Stomach (tissue), 9 donors: Measurements from ENCODE around the gene OR6C2. TPM values are rescaled to one million over a fixed set of nuclear protein-coding genes. Genes with fewer than 3 reads are reported as not detected.
"Not testable (repeated sequence)": the region's sequence is repeated elsewhere in the genome, so short reads cannot be mapped to it uniquely, and the experiment has no call there.

Experiments used
- DNase-seq, 2 donors: peaks; one replicate each; pipeline versions ENCODE4 v3.0.0 to v3.0.0-alpha.2; 2013 to 2019
- H3K27ac ChIP-seq, 5 donors: fragments of 200-600 bp in 4 of 5; sonication (generic) in 4 of 5; one replicate each; pipeline ENCODE4 v1.5.1; 2013 to 2019; ENCODE audit warnings: mild to moderate bottlenecking in 1 of 5, moderate library complexity in 1 of 5
- H3K27me3 ChIP-seq, 3 donors: fragments of 200-600 bp; sonication (generic); one replicate each; pipeline ENCODE4 v1.5.1; 2017 to 2019; ENCODE audit warnings: mixed run types in 1 of 3
- H3K36me3 ChIP-seq, 4 donors: fragments of 200-600 bp; sonication (generic); 1 replicate in 3 of 4; 2 replicates in 1 of 4; pipeline ENCODE4 v1.5.1; 2016 to 2019
- H3K4me1 ChIP-seq, 4 donors: fragments of 200-600 bp; sonication (generic); one replicate each; pipeline ENCODE4 v1.5.1; 2016 to 2019
- H3K4me3 ChIP-seq, 4 donors: fragments of 200-600 bp; sonication (generic) in 3 of 4; one replicate each; pipeline ENCODE4 v1.5.1; 2016 to 2019; ENCODE audit warnings: mild to moderate bottlenecking in 1 of 4
- H3K9me3 ChIP-seq, 4 donors: fragments of 200-600 bp; sonication (generic); one replicate each; pipeline ENCODE4 v1.5.1; 2016 to 2019
- EP300 ChIP-seq: sonication (generic); formaldehyde crosslinking; IDR thresholded peaks from one replicate; pipeline ENCODE4 v1.6.1; 2017; ENCODE audit warnings: antibody characterized with exemption
- POLR2A ChIP-seq, 4 donors: fragments of 450-650 bp; IDR thresholded peaks; one replicate each; pipeline ENCODE4 v1.6.1; 2016; ENCODE audit warnings: antibody characterized with exemption in 4 of 4, control low read depth in 2 of 4, mild to moderate bottlenecking in 1 of 4, moderate library complexity in 1 of 4
- POLR2AphosphoS5 ChIP-seq, 3 donors: sonication (generic); formaldehyde crosslinking; IDR thresholded peaks; one replicate each; pipeline ENCODE4 v1.6.1; 2016; ENCODE audit warnings: antibody characterized with exemption in 3 of 3
- WGBS, 5 donors: extraction: QIAGEN DNeasy Blood & Tissue Kit in 3 of 5; methylation state at CpG; one replicate each; pipeline versions ENCODE4 v1.1.5 to v1.1.7; 2013 to 2018; 5-methylcytosine and 5-hydroxymethylcytosine counted together
- intact Hi-C: fragments of 100-400 bp; cut with DNase I; formaldehyde crosslinking; loops from one replicate; pipeline ENCODE4 v1.15.1; 2023; ENCODE audit warnings: low total_unique reads
- polyA plus RNA-seq, 3 donors: library from polyadenylated mRNA; stranded (reverse); fragments of 200-250 nt; gene quantifications; one replicate each; pipeline ENCODE4 v1.2.3, GENCODE V29; 2013
- total RNA-seq, 5 donors: library from RNA; depleted of rRNA; stranded (reverse); fragments of >200 nt; gene quantifications; one replicate each; pipeline versions ENCODE4 v1.1.0 to v1.2.3, GENCODE V29; 2014 to 2016
- TF ChIP-seq, protein P1 (sequence below), 7 experiments: fragments of 450-650 bp in 4 of 7; fragments of 200-600 bp in 3 of 7; sonication (generic) in 3 of 7; IDR thresholded peaks; one replicate each; pipeline ENCODE4 v1.5.1; 2016 to 2019; ENCODE audit warnings: antibody characterized with exemption in 7 of 7, control low read depth in 2 of 7, mild to moderate bottlenecking in 1 of 7
- donor health status: healthy with polysubstance abuse.
- donor health status: Bipolar disorder and iron deficiency.
- donor health status: healthy.

OR6C2 gene
- total and polyA plus RNA-seq, 8 donors: not detected

- TF ChIP-seq EP300 (no peak), POLR2A (IDR thresholded peaks at IDR 0.05) (no peak)
- Histone ChIP-seq H3K36me3 (no peaks in the 10 kb centered on the region), H3K27ac (no peak overlapping the region), H3K27me3 (no peaks in the 10 kb centered on the region), H3K4me3 (no peak overlapping the region), H3K9me3 (peaks cover 0 to 5% (median 0%) of the 10 kb centered on the region in 4 donors), H3K4me1 (no peaks in the 10 kb centered on the region)
- intact Hi-C loops: no loop called here
- peak in 1 of 2 donors; percentile 1 for DNase-seq
- WGBS, 5 donors: 16 to 35% (median 24%) methylated on average over 2 of the region's 2 CpGs
These were observed 24.0 kb downstream of the OR6C2 start for GRCh38 chr12:55467836-55468235.

DNA sequence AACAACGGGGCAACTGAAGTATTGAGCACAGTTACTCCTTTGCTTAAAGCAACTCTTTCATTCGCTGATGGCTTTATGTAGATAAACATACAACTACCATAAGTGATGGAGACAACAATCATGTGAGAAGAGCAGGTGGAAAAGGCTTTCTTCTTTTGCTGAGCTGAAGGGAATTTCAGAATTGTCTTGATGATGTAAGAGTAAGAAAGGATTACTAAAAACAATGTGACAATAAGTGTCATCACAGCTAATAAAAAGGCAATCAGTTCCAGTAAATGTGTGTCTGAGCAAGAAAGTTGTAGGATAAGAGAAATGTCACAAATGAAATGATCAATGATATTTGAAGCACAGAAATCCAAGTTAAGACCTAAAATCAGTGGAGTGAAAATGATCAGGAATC, 25.4 kb downstream of the OR6C2 start:
- Histone ChIP-seq H3K4me1 (no peaks in the 10 kb centered on the region), H3K9me3 (peaks cover 0 to 5% (median 0%) of the 10 kb centered on the region in 4 donors), H3K4me3 (no peak overlapping the region), H3K36me3 (no peaks in the 10 kb centered on the region), H3K27ac (no peak overlapping the region), H3K27me3 (no peaks in the 10 kb centered on the region)
- TF ChIP-seq EP300 (no peak), POLR2A (IDR thresholded peaks at IDR 0.05) (no peak), POLR2AphosphoS5 (IDR thresholded peaks at IDR 0.05) (no peak)
- TF ChIP-seq, protein P1, sequence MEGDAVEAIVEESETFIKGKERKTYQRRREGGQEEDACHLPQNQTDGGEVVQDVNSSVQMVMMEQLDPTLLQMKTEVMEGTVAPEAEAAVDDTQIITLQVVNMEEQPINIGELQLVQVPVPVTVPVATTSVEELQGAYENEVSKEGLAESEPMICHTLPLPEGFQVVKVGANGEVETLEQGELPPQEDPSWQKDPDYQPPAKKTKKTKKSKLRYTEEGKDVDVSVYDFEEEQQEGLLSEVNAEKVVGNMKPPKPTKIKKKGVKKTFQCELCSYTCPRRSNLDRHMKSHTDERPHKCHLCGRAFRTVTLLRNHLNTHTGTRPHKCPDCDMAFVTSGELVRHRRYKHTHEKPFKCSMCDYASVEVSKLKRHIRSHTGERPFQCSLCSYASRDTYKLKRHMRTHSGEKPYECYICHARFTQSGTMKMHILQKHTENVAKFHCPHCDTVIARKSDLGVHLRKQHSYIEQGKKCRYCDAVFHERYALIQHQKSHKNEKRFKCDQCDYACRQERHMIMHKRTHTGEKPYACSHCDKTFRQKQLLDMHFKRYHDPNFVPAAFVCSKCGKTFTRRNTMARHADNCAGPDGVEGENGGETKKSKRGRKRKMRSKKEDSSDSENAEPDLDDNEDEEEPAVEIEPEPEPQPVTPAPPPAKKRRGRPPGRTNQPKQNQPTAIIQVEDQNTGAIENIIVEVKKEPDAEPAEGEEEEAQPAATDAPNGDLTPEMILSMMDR (IDR thresholded peaks at IDR 0.05): no peak
- no peak for DNase-seq
- intact Hi-C loops: no loop called here
- WGBS, 5 donors: 57 to 65% (median 61%) methylated on average over 2 of the region's 2 CpGs

DNA sequence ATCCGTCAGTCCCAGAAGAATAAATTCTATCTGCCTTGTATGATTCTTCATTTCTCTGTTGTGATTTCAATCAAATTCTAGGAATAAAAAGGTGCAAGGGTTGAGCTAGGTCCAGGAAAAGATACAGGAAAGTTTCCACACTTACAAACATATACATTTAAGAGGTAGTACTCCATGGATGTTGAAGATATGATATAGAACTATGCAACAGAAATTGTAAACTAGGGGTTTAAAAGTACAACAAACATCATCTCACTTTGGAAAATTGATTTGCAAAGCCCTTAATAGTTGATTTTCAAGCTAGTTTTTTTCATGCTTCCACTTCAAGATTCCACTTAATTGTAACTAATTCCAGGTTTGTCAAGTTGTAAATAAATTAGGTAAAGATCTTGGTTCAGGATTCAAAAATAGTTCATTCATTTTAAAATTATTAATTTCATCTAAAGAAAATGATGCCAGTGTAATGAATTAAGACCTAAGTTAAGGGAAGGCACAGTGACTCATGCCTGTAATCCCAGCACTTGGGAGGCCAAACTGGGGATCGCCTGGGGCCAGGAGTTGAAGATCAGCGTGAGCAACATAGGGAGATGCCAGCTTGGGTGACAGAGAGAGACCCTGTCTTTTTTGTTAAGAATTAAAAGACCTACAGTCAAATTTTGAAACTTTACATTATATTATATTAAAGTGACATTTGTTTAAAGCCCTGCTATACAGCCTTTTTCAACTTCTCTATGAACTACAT, 26.4 kb downstream of the OR6C2 start, which contains the start of gene OR6C70:
Gene OR6C70 (minus strand): TSS at position 51 of the 742 bp plus-strand sequence. CDS start 0 bp downstream, at position 51.
- Histone ChIP-seq H3K9me3 (no peaks in the 10 kb centered on the region), H3K4me1 (no peaks in the 10 kb centered on the region), H3K27ac (no peak within 1 kb of the TSS), H3K36me3 (no peaks in the 10 kb centered on the region), H3K27me3 (no peaks in the 10 kb centered on the region), H3K4me3 (no peak within 1 kb of the TSS)
- WGBS, 5 donors: 71 to 88% (median 88%) methylated on average over 3 of the region's 3 CpGs
- intact Hi-C loops: no loop called here
- TF ChIP-seq, protein P1 (IDR thresholded peaks at IDR 0.05): no peak
- TF ChIP-seq POLR2AphosphoS5 (IDR thresholded peaks at IDR 0.05): no peak
- no peak for TF ChIP-seq EP300
- no peak for TF ChIP-seq POLR2A (IDR thresholded peaks at IDR 0.05)
- DNase-seq: no peak

DNA sequence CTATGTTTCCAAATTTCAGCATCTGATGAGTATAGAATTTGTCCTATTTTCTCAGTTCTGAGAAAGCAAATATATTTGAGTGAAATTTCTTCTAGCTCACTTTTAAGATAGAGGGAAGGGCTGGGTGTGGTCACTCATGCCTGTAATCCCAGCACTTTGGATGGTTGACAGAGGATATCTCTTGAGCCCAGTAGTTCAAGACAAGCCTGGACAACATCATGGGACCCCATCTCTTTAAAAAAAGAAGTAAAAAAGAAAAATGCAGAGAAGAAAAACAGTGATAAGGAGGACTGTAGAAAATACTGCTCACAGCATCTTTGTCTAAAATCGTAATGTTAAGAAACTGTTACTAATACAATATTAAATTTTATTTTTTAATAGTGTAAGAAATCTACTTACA, 28.4 kb downstream of the OR6C2 start:
- no peak overlapping the region for H3K27ac ChIP-seq
- H3K36me3 ChIP-seq: no peaks in the 10 kb centered on the region
- no peak for TF ChIP-seq POLR2A (IDR thresholded peaks at IDR 0.05)
- no peak for TF ChIP-seq POLR2AphosphoS5 (IDR thresholded peaks at IDR 0.05)
- TF ChIP-seq, protein P1 (IDR thresholded peaks at IDR 0.05): no peak
- TF ChIP-seq EP300: no peak
- no peaks in the 10 kb centered on the region for H3K9me3 ChIP-seq
- H3K4me3 ChIP-seq: no peak overlapping the region
- intact Hi-C loops: no loop called here
- H3K27me3 ChIP-seq: no peaks in the 10 kb centered on the region
- 83 to 91% (median 88%) methylated on average over 1 of the region's 1 CpG for WGBS, 5 donors
- no peak for DNase-seq
- no peaks in the 10 kb centered on the region for H3K4me1 ChIP-seq

DNA sequence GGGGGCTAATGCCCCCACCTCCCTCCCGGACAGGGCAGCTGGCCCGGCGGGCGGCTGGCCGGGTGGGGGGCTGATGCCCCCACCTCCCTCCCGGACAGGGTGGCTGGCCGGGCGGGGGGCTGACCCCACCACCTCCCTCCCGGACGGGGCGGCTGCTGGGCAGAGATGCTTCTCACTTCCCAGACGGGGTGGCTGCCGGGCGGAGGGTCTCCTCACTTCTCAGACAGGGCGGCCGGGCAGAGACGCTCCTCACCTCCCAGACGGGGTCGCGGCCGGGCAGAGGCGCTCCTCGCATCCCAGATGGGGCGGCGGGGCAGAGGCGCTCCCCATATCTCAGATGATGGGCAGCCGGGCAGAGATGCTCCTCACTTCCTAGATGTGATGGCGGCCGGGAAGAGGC, 35.3 kb downstream of the OR6C2 start:
- H3K9me3 ChIP-seq, H3K27ac ChIP-seq, H3K4me1 ChIP-seq, H3K36me3 ChIP-seq, H3K27me3 ChIP-seq, DNase-seq, intact Hi-C loops, H3K4me3 ChIP-seq: not testable (repeated sequence)
- WGBS, 5 donors: 90 to 99% (median 94%) methylated on average over 11 to 29 of the region's 29 CpGs

- DNase-seq, intact Hi-C loops, H3K27me3 ChIP-seq, H3K4me3 ChIP-seq, H3K36me3 ChIP-seq, H3K27ac ChIP-seq, H3K9me3 ChIP-seq, H3K4me1 ChIP-seq: not testable (repeated sequence)
- WGBS, 5 donors: 63 to 77% (median 74%) methylated on average over 8 to 12 of the region's 13 CpGs
These were observed 40.4 kb downstream of the OR6C2 start for GRCh38 chr12:55484284-55484683.
